HepG2 (cell line): Measurements from ENCODE around the gene FAM20C. TPM values are rescaled to one million over a fixed set of nuclear protein-coding genes. Genes with fewer than 3 reads are reported as not detected.

Experiments used
- ATF7-NPFF ChIP-seq: sonication (generic); formaldehyde crosslinking; IDR thresholded peaks from 2 replicates; pipeline ENCODE4 v1.8.1; 2023; ENCODE audit warnings: mild to moderate bottlenecking, low read depth, missing genetic modification reagents, moderate library complexity
- BHLHE40 ChIP-seq: IDR thresholded peaks from 2 replicates; pipeline ENCODE4 v1.6.1; 2011; ENCODE audit warnings: low read length, improper control_type of control experiment
- HMG20B ChIP-seq: conservative IDR thresholded peaks from 2 replicates; pipeline ENCODE4 v1.6.1; 2016; ENCODE audit warnings: missing genetic modification reagents, missing compliant biosample characterization
- HNF4G ChIP-seq, 2 experiments: sonication (generic) in 1 of 2; formaldehyde crosslinking in 1 of 2; IDR thresholded peaks; 2 replicates each; pipeline versions ENCODE4 v1.4.0 to v1.6.1; 2011 to 2020; ENCODE audit warnings: borderline replicate concordance in 2 of 2, low read depth in 2 of 2, mild to moderate bottlenecking in 2 of 2, low read length in 1 of 2, missing genetic modification reagents in 1 of 2, moderate library complexity in 1 of 2
- HOXA3 ChIP-seq: sonication (generic); formaldehyde crosslinking; IDR thresholded peaks from 2 replicates; pipeline ENCODE4 v1.5.0; 2020; ENCODE audit warnings: missing genetic modification reagents
- KLF6 ChIP-seq: IDR thresholded peaks from 2 replicates; pipeline ENCODE4 v1.8.0; 2016; ENCODE audit warnings: missing biosample characterization, missing genetic modification reagents
- MYC ChIP-seq: sonication (generic); formaldehyde crosslinking; IDR thresholded peaks from 2 replicates; pipeline ENCODE4 v1.9.0; 2021; ENCODE audit warnings: missing genetic modification reagents, borderline replicate concordance
- POLR2G ChIP-seq: fragments of 200-400 bp; formaldehyde crosslinking; IDR thresholded peaks from 2 replicates; pipeline ENCODE4 v1.6.1; 2018; ENCODE audit warnings: mild to moderate bottlenecking, low read depth, low read length, moderate library complexity
- RAD21 ChIP-seq: fragments of 450-650 bp; formaldehyde crosslinking; IDR thresholded peaks from 2 replicates; pipeline ENCODE4 v1.5.0; 2020; ENCODE audit warnings: mild to moderate bottlenecking
- RFX5 ChIP-seq: IDR thresholded peaks from 2 replicates; pipeline ENCODE4 v1.6.1; 2011; ENCODE audit warnings: low read depth, low read length, improper control_type of control experiment
- SAP130 ChIP-seq: IDR thresholded peaks from 2 replicates; pipeline ENCODE4 v1.6.1; 2016; ENCODE audit warnings: low read depth
- SIN3A ChIP-seq: IDR thresholded peaks from 2 replicates; pipeline ENCODE4 v1.6.1; 2011; ENCODE audit warnings: low read depth, mild to moderate bottlenecking, control low read depth, low read length, borderline replicate concordance
- SRSF4 ChIP-seq: fragments of 200-400 bp; formaldehyde crosslinking; IDR thresholded peaks from one replicate; pipeline ENCODE4 v1.6.1; 2018; ENCODE audit warnings: mild to moderate bottlenecking, low read depth, low read length, moderate library complexity; ENCODE audit not compliant: poor library complexity, severe bottlenecking
- SRY ChIP-seq: sonication (generic); formaldehyde crosslinking; IDR thresholded peaks from 2 replicates; pipeline ENCODE4 v1.8.0; 2022; ENCODE audit warnings: mild to moderate bottlenecking, missing genetic modification reagents
- TBX2 ChIP-seq: sonication (generic); formaldehyde crosslinking; IDR thresholded peaks from 2 replicates; pipeline ENCODE4 v1.5.0; 2020; ENCODE audit warnings: missing genetic modification reagents, mild to moderate bottlenecking, borderline replicate concordance
- ZNF20 ChIP-seq: sonication (generic); formaldehyde crosslinking; IDR thresholded peaks from 2 replicates; pipeline ENCODE4 v1.4.0; 2020; ENCODE audit warnings: mild to moderate bottlenecking, moderate library complexity, missing genetic modification reagents
- ZNF441 ChIP-seq: sonication (generic); formaldehyde crosslinking; IDR thresholded peaks from 2 replicates; pipeline ENCODE4 v1.7.0; 2021; ENCODE audit warnings: missing genetic modification reagents, borderline replicate concordance
- ZNF75D ChIP-seq: sonication (generic); formaldehyde crosslinking; IDR thresholded peaks from 2 replicates; pipeline ENCODE4 v1.8.1; 2023; ENCODE audit warnings: missing genetic modification reagents, mild to moderate bottlenecking, borderline replicate concordance
- ZSCAN20 ChIP-seq: sonication (generic); formaldehyde crosslinking; IDR thresholded peaks from 2 replicates; pipeline ENCODE4 v1.4.0; 2020; ENCODE audit warnings: missing genetic modification reagents, mild to moderate bottlenecking, borderline replicate concordance
- polyA plus RNA-seq, 8 experiments: library from polyadenylated mRNA; depleted of rRNA in 3 of 8; stranded (reverse) in 7 of 8; unstranded in 1 of 8; fragments of >200 nt; fragmentation: Illumina TruSeq in 4 of 8; extraction: Trizol in 4 of 8; gene quantifications; 2 replicates each; pipeline versions ENCODE4 v1.2.1 to v1.2.3, GENCODE V29; 2011 to 2016; ENCODE audit warnings: low read depth in 4 of 8, missing spikeins in 1 of 8, mixed read lengths in 1 of 8; ENCODE audit not compliant: insufficient read depth in 1 of 8
- total RNA-seq, 5 experiments: library from RNA; depleted of rRNA; stranded (reverse); fragments of >200 nt; fragmentation: Illumina TruSeq; extraction: Trizol; gene quantifications; 2 replicates each; pipeline ENCODE4 v1.2.3, GENCODE V29; 2016; ENCODE audit warnings: low read depth in 1 of 5
- TF ChIP-seq, protein P1 (sequence below): sonication (generic); formaldehyde crosslinking; IDR thresholded peaks from 2 replicates; pipeline ENCODE4 v1.4.0; 2020; ENCODE audit warnings: missing genetic modification reagents
- TF ChIP-seq, protein P2 (sequence below): sonication (generic); formaldehyde crosslinking; IDR thresholded peaks from 2 replicates; pipeline ENCODE4 v1.5.0; 2020; ENCODE audit warnings: missing genetic modification reagents
- TF ChIP-seq, protein P3 (sequence below): sonication (generic); formaldehyde crosslinking; IDR thresholded peaks from 2 replicates; pipeline ENCODE4 v1.4.0; 2020; ENCODE audit warnings: missing genetic modification reagents, borderline replicate concordance
- TF ChIP-seq, protein P4 (sequence below): IDR thresholded peaks from 2 replicates; pipeline ENCODE4 v1.6.1; 2012; ENCODE audit warnings: inconsistent platforms
- TF ChIP-seq, protein P5 (sequence below): sonication (generic); formaldehyde crosslinking; IDR thresholded peaks from 2 replicates; pipeline ENCODE4 v1.4.0; 2020; ENCODE audit warnings: mild to moderate bottlenecking, missing genetic modification reagents

FAM20C gene
- total and polyA plus RNA-seq, 2 of the 13 experiments (the other 11 are each of a cell fraction or from before 2014, with no cell fraction given) = 11.9 to 19.9 TPM

DNA sequence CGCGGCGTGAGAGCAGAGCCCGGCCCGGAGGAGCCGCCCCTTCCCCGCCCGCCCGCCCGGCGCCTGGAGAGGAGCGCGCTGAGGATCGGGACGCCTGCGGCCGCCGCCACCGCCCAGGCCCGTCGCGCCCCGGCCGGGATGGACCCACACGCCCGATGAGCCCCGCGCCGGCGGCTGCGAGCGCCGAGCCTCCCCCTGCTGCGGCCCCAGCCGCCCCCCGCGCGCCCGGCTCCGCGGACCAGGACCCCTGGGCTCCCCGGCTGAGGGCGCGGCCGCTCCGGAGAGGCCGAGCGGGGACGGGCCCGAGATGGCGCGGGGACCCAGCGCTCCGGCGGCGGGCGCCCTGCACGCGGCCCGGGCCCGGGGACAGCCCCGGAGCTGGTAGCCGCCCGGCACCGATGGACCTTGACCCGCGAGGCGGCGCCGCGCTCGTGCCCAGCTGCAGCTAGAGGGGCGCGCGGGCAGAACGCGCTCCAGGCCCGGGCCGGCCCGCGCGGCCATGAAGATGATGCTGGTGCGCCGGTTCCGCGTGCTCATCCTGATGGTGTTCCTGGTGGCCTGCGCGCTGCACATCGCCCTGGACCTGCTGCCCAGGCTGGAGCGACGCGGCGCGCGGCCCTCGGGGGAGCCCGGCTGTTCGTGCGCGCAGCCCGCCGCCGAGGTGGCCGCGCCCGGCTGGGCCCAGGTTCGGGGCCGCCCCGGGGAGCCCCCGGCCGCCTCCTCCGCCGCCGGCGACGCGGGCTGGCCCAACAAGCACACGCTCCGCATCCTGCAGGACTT is 520 bp downstream of the FAM20C start (continued):
- TF ChIP-seq ZNF75D = no peak
- 0 out of 2 replicates have a peak, but pooled peaks have one; percentile 26 for TF ChIP-seq HNF4G (IDR thresholded peaks at IDR 0.05; ENCODE audit: borderline replicate concordance, low read depth, low read length)
- TF ChIP-seq HNF4G (CRISPR knock-in tag; IDR thresholded peaks at IDR 0.05; ENCODE audit: borderline replicate concordance, low read depth) = no peak
- TF ChIP-seq ZNF20 (CRISPR knock-in tag) = no peak
- peak; percentile 6; the same call in 1 of the 2 replicates for TF ChIP-seq POLR2G
- no peak for TF ChIP-seq RFX5
- TF ChIP-seq SIN3A = 0 out of 2 replicates have a peak, but pooled peaks have one; percentile 23
- TF ChIP-seq, protein P1, sequence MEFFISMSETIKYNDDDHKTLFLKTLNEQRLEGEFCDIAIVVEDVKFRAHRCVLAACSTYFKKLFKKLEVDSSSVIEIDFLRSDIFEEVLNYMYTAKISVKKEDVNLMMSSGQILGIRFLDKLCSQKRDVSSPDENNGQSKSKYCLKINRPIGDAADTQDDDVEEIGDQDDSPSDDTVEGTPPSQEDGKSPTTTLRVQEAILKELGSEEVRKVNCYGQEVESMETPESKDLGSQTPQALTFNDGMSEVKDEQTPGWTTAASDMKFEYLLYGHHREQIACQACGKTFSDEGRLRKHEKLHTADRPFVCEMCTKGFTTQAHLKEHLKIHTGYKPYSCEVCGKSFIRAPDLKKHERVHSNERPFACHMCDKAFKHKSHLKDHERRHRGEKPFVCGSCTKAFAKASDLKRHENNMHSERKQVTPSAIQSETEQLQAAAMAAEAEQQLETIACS (CRISPR knock-in tag) = peak; percentile 85
- no peak for TF ChIP-seq SRSF4
- TF ChIP-seq KLF6 (CRISPR knock-in tag) = no peak
- TF ChIP-seq SRY (CRISPR knock-in tag) = 0 out of 2 replicates have a peak, but pooled peaks have one; percentile 10
- no peak; the same call in 1 of the 2 replicates for TF ChIP-seq ZSCAN20 (CRISPR knock-in tag)
- TF ChIP-seq, protein P2, sequence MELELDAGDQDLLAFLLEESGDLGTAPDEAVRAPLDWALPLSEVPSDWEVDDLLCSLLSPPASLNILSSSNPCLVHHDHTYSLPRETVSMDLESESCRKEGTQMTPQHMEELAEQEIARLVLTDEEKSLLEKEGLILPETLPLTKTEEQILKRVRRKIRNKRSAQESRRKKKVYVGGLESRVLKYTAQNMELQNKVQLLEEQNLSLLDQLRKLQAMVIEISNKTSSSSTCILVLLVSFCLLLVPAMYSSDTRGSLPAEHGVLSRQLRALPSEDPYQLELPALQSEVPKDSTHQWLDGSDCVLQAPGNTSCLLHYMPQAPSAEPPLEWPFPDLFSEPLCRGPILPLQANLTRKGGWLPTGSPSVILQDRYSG (CRISPR knock-in tag) = 0 out of 2 replicates have a peak, but pooled peaks have one; percentile 5
- TF ChIP-seq RAD21 (CRISPR knock-in tag) = peak; percentile 8; the same call in 1 of the 2 replicates
- TF ChIP-seq, protein P3, sequence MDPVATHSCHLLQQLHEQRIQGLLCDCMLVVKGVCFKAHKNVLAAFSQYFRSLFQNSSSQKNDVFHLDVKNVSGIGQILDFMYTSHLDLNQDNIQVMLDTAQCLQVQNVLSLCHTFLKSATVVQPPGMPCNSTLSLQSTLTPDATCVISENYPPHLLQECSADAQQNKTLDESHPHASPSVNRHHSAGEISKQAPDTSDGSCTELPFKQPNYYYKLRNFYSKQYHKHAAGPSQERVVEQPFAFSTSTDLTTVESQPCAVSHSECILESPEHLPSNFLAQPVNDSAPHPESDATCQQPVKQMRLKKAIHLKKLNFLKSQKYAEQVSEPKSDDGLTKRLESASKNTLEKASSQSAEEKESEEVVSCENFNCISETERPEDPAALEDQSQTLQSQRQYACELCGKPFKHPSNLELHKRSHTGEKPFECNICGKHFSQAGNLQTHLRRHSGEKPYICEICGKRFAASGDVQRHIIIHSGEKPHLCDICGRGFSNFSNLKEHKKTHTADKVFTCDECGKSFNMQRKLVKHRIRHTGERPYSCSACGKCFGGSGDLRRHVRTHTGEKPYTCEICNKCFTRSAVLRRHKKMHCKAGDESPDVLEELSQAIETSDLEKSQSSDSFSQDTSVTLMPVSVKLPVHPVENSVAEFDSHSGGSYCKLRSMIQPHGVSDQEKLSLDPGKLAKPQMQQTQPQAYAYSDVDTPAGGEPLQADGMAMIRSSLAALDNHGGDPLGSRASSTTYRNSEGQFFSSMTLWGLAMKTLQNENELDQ (CRISPR knock-in tag) = no peak
- TF ChIP-seq, protein P4, sequence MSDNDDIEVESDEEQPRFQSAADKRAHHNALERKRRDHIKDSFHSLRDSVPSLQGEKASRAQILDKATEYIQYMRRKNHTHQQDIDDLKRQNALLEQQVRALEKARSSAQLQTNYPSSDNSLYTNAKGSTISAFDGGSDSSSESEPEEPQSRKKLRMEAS = peak; percentile 63; the same call in 1 of the 2 replicates
- TF ChIP-seq BHLHE40 = peak; percentile 43; the same call in 1 of the 2 replicates
- 0 out of 2 replicates have a peak, but pooled peaks have one; percentile 35 for TF ChIP-seq ZNF441
- no peak for TF ChIP-seq HMG20B
- TF ChIP-seq HOXA3 (CRISPR knock-in tag) = peak; percentile 56
- TF ChIP-seq, protein P5, sequence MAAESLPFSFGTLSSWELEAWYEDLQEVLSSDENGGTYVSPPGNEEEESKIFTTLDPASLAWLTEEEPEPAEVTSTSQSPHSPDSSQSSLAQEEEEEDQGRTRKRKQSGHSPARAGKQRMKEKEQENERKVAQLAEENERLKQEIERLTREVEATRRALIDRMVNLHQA (CRISPR knock-in tag) = no peak
- peak; percentile 32; the same call in 1 of the 2 replicates for TF ChIP-seq MYC (CRISPR knock-in tag)
- no peak for TF ChIP-seq TBX2 (CRISPR knock-in tag)
- TF ChIP-seq SAP130 = no peak; the same call in 1 of the 2 replicates
- TF ChIP-seq ATF7-NPFF (CRISPR knock-in tag) = peak; percentile 12; the same call in 1 of the 2 replicates
